Fibroblast of lung (primary cell): ENCODE data around the gene RING1. TPM values are rescaled to one million over a fixed set of nuclear protein-coding genes. Genes with fewer than 3 reads are reported as not detected.

Source experiments
- DNase-seq, 2 donors: peaks; one replicate each; pipeline versions ENCODE4 v3.0.0 to v3.0.0-alpha.2; 2010; ENCODE audit warnings: low read depth in 2 of 2
- H2AFZ ChIP-seq: 2 replicates; pipeline ENCODE4 v1.5.1; 2012; ENCODE audit warnings: low read length, control low read depth, inconsistent platforms
- H3K27ac ChIP-seq: 2 replicates; pipeline ENCODE4 v1.5.1; 2011; ENCODE audit warnings: low read length, control low read depth; ENCODE audit not compliant: insufficient read depth
- H3K27me3 ChIP-seq: 2 replicates; pipeline ENCODE4 v1.5.1; 2011; ENCODE audit warnings: mild to moderate bottlenecking, low read length; ENCODE audit not compliant: control insufficient read depth, insufficient read depth
- H3K36me3 ChIP-seq: 2 replicates; pipeline ENCODE4 v1.5.1; 2011; ENCODE audit warnings: low read length; ENCODE audit not compliant: control insufficient read depth, insufficient read depth
- H3K4me1 ChIP-seq: 2 replicates; pipeline ENCODE4 v1.5.1; 2011; ENCODE audit warnings: low read length; ENCODE audit not compliant: control insufficient read depth, insufficient read depth; ENCODE audit errors: extremely low read depth
- H3K4me2 ChIP-seq: 2 replicates; pipeline ENCODE4 v1.5.1; 2011; ENCODE audit warnings: low read length, control low read depth; ENCODE audit not compliant: insufficient read depth; ENCODE audit errors: extremely low read depth
- H3K4me3 ChIP-seq, 4 experiments: fragments of 200-600 bp in 1 of 4; sonication (generic) in 1 of 4; replicated peaks in 1 of 4; 2 replicates each; pipeline ENCODE4 v1.5.1; 2011 to 2016; ENCODE audit warnings: low read length in 4 of 4, low read depth in 3 of 4, mild to moderate bottlenecking in 3 of 4, control low read depth in 2 of 4, inconsistent platforms in 1 of 4, mixed read lengths in 1 of 4; ENCODE audit not compliant: insufficient read depth in 1 of 4; ENCODE audit errors: control extremely low read depth in 1 of 4
- H3K79me2 ChIP-seq: 2 replicates; pipeline ENCODE4 v1.5.1; 2012; ENCODE audit warnings: mild to moderate bottlenecking, low read length, inconsistent platforms; ENCODE audit not compliant: control insufficient read depth, insufficient read depth
- H3K9ac ChIP-seq: 2 replicates; pipeline ENCODE4 v1.5.1; 2011; ENCODE audit warnings: mild to moderate bottlenecking, low read length, control low read depth; ENCODE audit not compliant: insufficient read depth
- H3K9me3 ChIP-seq: 2 replicates; pipeline ENCODE4 v1.5.1; 2012; ENCODE audit warnings: low read depth, low read length; ENCODE audit not compliant: control insufficient read depth, insufficient read depth
- H4K20me1 ChIP-seq: 2 replicates; pipeline ENCODE4 v1.5.1; 2011; ENCODE audit warnings: low read length; ENCODE audit not compliant: control insufficient read depth, insufficient read depth; ENCODE audit errors: extremely low read depth
- CTCF ChIP-seq, 2 donors: IDR thresholded peaks in 1 of 2; conservative IDR thresholded peaks in 1 of 2; 1 replicate in 1 of 2; 2 replicates in 1 of 2; pipeline ENCODE4 v1.5.1; 2011 to 2012; ENCODE audit warnings: low read length in 2 of 2, control low read depth in 1 of 2, inconsistent platforms in 1 of 2, low read depth in 1 of 2, mild to moderate bottlenecking in 1 of 2
- EZH2 ChIP-seq: IDR thresholded peaks from 2 replicates; pipeline ENCODE4 v1.5.1; 2012; ENCODE audit warnings: low read length, control low read depth, mild to moderate bottlenecking; ENCODE audit errors: missing control alignments
- polyA plus RNA-seq, 2 donors: library from polyadenylated mRNA; depleted of rRNA in 1 of 2; stranded (reverse) in 1 of 2; unstranded in 1 of 2; fragments of >200 nt; gene quantifications; 2 replicates each; pipeline ENCODE4 v1.2.1, GENCODE V29; 2011 to 2012; ENCODE audit warnings: missing spikeins in 1 of 2
- total RNA-seq: library from RNA; depleted of rRNA; stranded (reverse); fragments of >200 nt; gene quantifications from 2 replicates; pipeline ENCODE4 v1.2.1, GENCODE V29; 2014

The RING1 gene
- total and polyA plus RNA-seq, 2 donors (not counting 1 experiment from before 2014, with no cell fraction given), result 24.7 to 30.6 TPM

- H3K4me3 ChIP-seq, result peak overlapping the region in 1 of 4 experiments; percentile 22
- H3K4me1 ChIP-seq, result peaks cover 10% of the 10 kb centered on the region
- H3K79me2 ChIP-seq, result peaks cover 39% of the 10 kb centered on the region
- no peak overlapping the region for H3K9ac ChIP-seq
- DNase-seq, result peak; percentile 65 to 72
- no peaks in the 10 kb centered on the region for H4K20me1 ChIP-seq
- H3K4me2 ChIP-seq, result no peak overlapping the region
- H3K27me3 ChIP-seq, result peaks cover 1% of the 10 kb centered on the region
- H3K27ac ChIP-seq, result no peak overlapping the region
- no peaks in the 10 kb centered on the region for H3K9me3 ChIP-seq
- no peak overlapping the region for H2AFZ ChIP-seq
- H3K36me3 ChIP-seq, result peaks cover 20% of the 10 kb centered on the region
- peak; percentile 63 to 81 for TF ChIP-seq CTCF (conservative IDR thresholded peaks at IDR 0.05 in 1 of 2, IDR thresholded peaks at IDR 0.05 in 1 of 2; ENCODE audit: low read depth in 1 of 2, low read length in 2 of 2)
- TF ChIP-seq EZH2, result no peak
These were observed 10.8 kb upstream of the RING1 start for GRCh38 chr6:33197431-33198048.

- H3K4me3 ChIP-seq, result peak overlapping the region in 1 of 4 experiments; percentile 22
These were observed 10.0 kb upstream of the RING1 start for GRCh38 chr6:33198159-33198852.

More at GRCh38 chr6:33198159-33198852, 10.0 kb upstream of the RING1 start:
- Histone ChIP-seq H3K9me3 (no peaks in the 10 kb centered on the region), H3K79me2 (peaks cover 44% of the 10 kb centered on the region), H4K20me1 (no peaks in the 10 kb centered on the region), H3K4me2 (no peak overlapping the region), H3K27ac (no peak overlapping the region), H2AFZ (no peak overlapping the region), H3K4me1 (peaks cover 14% of the 10 kb centered on the region), H3K9ac (no peak overlapping the region), H3K27me3 (no peaks in the 10 kb centered on the region), H3K36me3 (peaks cover 25% of the 10 kb centered on the region)
- no peak for TF ChIP-seq CTCF (conservative IDR thresholded peaks at IDR 0.05 in 1 of 2, IDR thresholded peaks at IDR 0.05 in 1 of 2; ENCODE audit: low read depth in 1 of 2, low read length in 2 of 2)
- no peak for TF ChIP-seq EZH2
- no peak for DNase-seq
